Measurements from ENCODE around the gene DNAH12. TPM values are rescaled to one million over a fixed set of nuclear protein-coding genes. Genes with fewer than 3 reads are reported as not detected.

The DNAH12 gene
- total and polyA plus RNA-seq, 9 of the 15 experiments (the other 6 are each of a cell fraction or from before 2014, with no cell fraction given) = 0.01 to 0.04 (median 0.01) TPM; not detected in 5

- TF ChIP-seq SRSF9 (IDR thresholded peaks at IDR 0.05; ENCODE audit: borderline replicate concordance, low read depth, low read length) (no peak), ZSCAN29 (IDR thresholded peaks at IDR 0.05) (no peak), ZBTB40 (IDR thresholded peaks at IDR 0.05) (peak; percentile 44; the same call in 1 of the 2 replicates), ZBTB40 (CRISPR knock-in tag; IDR thresholded peaks at IDR 0.05) (no peak), TEAD2 (tag; IDR thresholded peaks at IDR 0.05) (no peak), ARID1B (IDR thresholded peaks at IDR 0.05) (peak; percentile 38; the same call in 1 of the 2 replicates), ELF1 (tag; IDR thresholded peaks at IDR 0.05) (no peak), CBFA2T3 (IDR thresholded peaks at IDR 0.05) (peak; percentile 50), ZBTB11 (CRISPR knock-in tag; IDR thresholded peaks at IDR 0.05) (no peak), ZBTB7A (IDR thresholded peaks at IDR 0.05; ENCODE audit: borderline replicate concordance, control insufficient read depth, low read depth, low read length) (0 out of 2 replicates have a peak, but pooled peaks have one; percentile 21), HIVEP1 (CRISPR knock-in tag; IDR thresholded peaks at IDR 0.05) (no peak), ZNF232 (CRISPR knock-in tag; IDR thresholded peaks at IDR 0.05) (no peak), ZNF239 (CRISPR knock-in tag; IDR thresholded peaks at IDR 0.05) (no peak), CHAMP1 (IDR thresholded peaks at IDR 0.05) (no peak)
Observed at GRCh38 chr3:57420001-57420400, 124.1 kb downstream of the DNAH12 start (continued).
